Measurements from ENCODE around the gene DNMBP. TPM values are rescaled to one million over a fixed set of nuclear protein-coding genes. Genes with fewer than 3 reads are reported as not detected.
"Not testable (repeated sequence)": the region's sequence is repeated elsewhere in the genome, so short reads cannot be mapped to it uniquely, and the experiment has no call there.

Gene DNMBP
- total RNA-seq, 1 donor from 2014 or later = 63.2 TPM

DNA sequence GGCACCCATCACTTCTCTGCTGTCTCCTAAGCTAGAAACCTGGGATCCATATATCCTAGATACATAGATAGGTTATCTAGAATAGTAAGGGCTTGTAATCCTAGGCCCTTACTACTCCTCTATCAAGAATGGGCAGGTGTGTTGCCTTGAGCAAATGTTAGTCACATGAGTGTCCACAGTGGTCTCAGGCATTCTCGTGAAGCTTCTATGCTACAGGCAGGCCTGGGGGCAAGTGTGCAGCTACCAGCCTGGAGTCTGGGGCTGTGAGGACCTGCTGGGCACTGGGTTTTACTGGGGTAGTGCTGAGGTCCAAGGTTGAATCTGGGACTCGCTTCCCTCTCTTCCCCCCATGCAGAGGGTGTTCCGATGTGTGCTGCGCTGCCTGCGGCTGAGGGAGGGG, 135.9 kb downstream of the DNMBP start:
- DNase-seq (ENCODE audit: extremely low read depth, low read depth, low spot score) = no peak

DNA sequence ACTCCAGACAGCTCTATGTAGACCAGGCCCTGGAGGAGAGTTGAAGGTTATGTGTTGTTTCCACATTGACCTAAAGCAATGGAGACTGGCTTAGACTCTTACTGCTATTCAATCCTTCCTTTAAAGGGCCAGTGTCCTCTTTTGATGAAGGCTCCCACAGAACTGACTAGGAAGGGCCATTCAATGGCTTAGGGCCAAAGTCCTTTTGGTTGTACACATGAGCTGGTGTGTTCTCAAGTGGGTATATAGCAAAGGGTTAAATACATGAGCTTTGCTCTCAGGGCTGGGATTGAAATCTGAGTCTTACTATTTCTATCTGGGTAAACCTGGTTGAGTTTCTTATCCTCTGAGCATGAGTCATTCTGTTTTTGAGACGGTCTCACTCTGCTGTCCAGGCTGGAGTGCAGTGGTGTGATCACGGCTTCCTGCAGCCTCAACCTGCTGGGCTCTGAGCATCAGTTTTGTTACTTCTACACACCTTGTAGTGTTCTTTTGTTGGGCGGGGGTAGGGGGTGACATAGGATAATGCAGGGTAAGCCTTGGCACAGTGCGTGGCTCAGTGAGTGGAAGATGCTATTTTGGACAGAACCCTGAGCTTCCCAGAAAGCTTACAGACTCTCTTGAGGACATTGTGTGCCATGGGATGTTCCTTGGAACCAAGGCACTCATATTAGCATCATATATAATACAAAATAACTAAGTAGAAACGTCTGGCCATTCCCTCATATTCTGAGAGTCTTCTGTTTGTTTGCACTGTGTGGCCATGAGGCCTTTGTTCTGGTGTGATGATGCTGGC, 137.2 kb downstream of the DNMBP start:
- no peak for DNase-seq (ENCODE audit: extremely low read depth, low read depth, low spot score)

DNA sequence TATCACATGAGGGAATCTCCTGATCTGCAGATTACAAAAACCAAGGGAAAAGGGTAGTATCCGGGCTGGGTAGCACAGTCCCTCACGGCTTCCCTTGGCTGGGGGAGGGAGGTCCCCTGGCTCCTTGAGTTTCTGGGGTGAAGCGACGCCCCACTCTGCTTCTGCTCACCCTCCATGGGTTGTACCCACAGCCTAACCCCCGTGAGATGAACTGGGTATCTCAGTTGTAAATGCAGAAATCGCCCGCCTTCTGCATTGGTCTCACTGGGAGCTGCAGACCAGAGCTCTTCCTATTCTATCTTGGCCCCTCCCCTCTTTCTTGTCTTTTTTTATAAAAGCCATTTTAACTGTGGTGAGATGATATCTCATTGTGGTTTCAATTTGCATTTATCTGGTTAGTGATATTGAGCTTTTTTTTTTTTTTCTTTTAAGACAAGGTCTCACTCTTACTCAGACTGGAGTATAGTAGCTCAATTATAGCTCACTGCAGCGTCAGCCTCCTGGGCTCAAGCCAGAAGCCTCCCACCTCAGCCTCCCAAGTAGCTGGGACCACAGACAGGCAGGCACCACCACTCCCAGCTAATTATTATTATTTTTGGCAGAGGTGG, 139.5 kb downstream of the DNMBP start:
- no peak for DNase-seq (ENCODE audit: extremely low read depth, low read depth, low spot score)

DNA sequence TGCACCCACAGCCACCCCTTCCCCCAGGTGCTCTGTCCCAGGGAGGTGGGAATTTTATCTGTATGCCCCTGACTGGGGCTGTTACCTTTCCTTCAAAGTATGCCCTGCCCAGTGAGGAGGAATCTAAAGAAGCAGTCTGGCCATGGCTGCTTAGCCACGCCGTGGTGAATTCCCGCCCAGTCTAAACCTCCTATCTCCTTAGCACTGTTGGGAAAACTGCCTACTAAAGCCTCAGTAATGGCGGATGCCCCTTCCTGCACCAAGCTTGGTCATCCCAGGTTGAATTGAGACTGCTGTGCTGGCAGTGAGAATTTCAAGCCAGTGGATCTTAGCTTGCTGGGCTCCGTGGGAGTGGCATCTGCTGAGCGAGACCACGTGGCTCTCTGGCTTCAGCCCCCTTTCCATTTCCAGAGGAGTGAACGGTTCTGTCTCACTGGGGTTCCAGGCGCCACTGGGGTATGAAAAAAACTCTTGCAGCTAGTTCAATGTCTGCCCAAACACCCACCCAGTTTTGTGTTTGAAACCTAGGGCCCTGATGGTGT, 140.1 kb downstream of the DNMBP start:
- no peak for DNase-seq (ENCODE audit: extremely low read depth, low read depth, low spot score)

DNA sequence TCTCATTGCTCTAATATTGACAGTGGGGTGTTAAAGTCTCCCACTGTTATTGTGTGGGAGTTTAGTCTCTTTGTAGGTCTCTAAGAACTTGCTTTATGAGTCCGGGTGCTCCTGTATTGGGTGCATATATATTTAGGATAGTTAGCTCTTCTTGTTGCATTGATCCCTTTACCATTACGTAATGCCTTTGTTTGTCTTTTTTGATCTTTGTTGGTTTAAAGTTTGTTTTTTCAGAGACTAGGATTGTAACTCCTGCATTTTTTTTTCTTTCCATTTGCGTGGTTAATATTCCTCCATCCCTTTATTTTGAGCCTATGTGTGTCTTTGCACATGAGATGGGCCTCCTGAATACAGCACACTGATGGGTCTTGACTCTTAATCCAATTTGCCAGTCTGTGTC, 142.5 kb downstream of the DNMBP start:
- not testable (repeated sequence) for DNase-seq (ENCODE audit: extremely low read depth, low read depth, low spot score)

DNA sequence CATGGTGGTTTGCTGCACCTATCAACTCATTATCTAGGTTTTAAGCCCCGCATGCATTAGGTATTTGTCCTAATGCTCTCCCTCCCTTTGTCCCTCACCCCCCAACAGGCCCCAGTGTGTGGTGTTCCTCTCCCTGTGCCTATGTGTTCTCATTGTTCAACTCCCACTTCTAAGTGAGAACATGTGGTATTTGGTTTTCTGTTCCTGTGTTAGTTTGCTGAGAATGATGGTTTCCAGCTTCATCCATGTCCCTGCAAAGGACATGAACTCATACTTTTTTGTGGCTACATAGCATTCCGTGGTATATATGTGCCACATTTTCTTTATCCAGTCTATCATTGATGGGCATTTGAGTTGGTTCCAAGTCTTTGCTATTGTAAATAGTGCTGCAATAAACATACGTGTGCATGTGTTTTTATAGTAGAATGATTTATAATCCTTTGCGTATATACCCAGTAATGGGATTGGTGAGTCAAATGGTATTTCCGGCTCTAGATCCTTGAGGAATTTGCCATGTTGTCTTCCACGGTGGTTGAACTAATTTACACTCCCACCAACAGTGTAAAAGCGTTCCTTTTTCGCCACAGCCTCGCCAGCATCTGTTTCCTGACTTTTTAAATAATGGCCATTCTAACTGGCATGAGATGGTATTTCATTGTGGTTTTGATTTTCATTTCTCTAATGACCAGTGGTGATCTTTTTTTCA, 146.1 kb downstream of the DNMBP start:
- peak; percentile 76 for DNase-seq (ENCODE audit: extremely low read depth, low read depth, low spot score)

DNA sequence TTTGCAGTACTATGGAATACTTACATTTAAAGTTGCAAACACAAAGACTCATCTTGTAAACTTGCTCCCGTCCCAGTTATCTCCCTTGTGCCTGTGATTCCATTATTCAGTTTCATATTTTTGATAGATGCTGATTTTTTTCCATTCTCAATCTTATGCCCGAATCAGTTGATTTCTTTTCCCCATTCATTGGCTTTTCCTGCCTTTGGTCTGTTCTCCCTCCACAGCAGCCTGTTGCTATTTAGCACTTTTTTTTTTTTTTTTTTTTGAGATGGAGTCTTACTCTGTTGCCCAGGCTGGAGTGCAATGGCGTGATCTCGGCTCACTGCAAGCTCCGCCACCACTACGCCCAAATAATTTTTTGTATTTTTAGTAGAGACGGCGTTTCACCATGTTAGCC, 149.3 kb downstream of the DNMBP start:
- no peak for DNase-seq (ENCODE audit: extremely low read depth, low read depth, low spot score)

DNA sequence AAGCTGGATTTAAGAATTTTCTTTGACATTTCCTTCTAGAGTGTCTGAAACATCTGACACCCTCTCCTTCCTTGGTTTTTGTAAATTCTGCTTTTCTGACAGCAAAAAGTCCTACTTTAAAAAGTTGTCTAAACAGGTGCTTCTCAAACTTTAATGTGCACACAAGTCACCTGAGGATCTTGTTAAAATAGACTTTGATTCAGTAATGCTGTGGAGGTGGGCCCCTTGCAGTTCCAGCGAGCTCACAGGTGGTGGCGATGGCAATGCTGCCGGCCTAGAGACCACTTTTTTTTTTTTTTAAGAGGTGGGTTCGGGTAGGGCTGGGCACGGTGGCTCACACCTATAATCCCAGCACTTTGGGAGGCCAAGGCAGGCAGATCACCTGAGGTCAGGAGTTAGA, 150.2 kb downstream of the DNMBP start:
- no peak for DNase-seq (ENCODE audit: extremely low read depth, low read depth, low spot score)

DNA sequence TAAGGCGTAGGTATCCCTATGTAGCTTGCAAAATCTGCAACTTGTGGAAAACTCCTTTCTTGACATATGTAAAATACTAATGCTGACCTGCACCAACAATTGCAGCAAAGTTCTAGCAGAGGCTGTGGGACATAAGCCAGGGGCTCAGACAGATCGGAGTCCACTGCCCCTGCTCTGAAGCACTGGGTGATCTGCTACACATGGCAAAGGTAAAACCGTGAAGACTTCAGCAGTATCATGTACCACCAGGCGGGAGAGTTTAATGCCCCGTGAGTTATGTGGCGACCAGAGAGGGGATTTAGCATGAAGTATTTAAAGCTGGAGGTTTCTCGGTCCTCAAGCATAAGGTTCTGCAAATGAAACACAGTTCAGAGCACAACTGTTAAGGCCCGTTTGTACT, 150.9 kb downstream of the DNMBP start:
- no peak for DNase-seq (ENCODE audit: extremely low read depth, low read depth, low spot score)

DNA sequence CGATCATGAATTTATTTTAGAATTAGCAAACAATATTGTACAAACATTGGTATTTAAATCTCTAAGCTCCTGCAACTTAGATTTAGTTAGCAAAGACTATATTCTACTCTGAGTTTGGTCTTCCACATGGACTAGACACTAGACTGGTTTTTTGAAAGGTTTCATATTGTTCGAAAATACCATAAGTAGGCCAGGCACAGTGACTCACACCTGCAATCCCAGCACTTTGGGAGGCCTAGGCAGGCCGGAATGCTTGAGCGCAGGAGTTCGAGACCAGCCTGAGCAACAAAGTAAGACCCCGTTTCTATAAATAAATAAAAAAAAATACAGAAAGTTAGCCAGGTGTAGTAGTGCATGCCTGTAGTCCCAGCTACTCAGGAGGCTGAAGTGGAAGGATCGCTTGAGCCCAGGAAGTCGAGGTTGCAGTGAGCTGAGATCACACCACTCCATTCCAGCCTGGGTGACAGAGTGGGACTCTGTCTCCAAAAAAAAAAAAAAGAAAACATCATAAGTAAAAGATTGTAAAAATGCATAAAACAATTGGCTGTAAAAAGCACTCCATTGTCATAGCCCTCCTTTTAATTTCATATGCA, 154.2 kb downstream of the DNMBP start:
- no peak for DNase-seq (ENCODE audit: extremely low read depth, low read depth, low spot score)

DNA sequence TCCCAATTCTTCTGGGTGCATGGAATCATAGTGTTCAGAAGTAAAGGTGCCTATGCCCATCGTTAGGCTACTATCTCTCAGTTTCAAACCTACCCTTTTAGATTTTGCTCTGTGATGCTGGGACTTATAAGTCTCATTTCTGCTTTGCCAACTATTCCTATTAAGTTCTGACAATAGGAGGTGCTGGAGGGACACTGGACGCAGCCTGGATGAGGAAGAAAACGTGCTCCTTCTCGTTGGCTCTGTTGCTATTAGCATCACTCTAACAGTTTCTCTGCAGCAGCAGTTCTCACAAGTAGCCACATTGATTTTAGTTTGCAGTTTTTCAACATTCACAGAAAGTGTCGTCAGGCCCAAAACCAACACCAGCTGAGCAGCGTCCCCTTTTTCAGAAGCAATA, 154.9 kb downstream of the DNMBP start:
- DNase-seq (ENCODE audit: extremely low read depth, low read depth, low spot score) = peak; percentile 50

DNA sequence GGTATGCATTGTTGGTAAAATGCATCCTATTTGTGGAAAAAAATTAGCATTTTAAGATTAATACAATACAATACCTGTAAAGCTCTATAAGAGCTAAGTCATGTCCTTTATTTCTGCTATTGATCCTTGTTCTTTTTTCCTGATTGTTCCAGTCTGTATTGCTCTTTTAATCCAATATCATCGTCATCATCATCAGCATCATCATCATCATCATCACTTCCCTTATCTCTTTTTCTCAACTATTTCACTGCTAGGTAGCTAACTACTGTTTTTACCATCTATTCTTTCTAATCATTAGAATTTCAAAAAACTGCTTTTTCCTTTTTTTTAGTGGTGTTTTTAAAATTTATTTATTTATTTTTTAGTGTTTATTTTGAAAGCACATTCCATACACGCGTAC, 156.1 kb downstream of the DNMBP start:
- no peak for DNase-seq (ENCODE audit: extremely low read depth, low read depth, low spot score)

DNA sequence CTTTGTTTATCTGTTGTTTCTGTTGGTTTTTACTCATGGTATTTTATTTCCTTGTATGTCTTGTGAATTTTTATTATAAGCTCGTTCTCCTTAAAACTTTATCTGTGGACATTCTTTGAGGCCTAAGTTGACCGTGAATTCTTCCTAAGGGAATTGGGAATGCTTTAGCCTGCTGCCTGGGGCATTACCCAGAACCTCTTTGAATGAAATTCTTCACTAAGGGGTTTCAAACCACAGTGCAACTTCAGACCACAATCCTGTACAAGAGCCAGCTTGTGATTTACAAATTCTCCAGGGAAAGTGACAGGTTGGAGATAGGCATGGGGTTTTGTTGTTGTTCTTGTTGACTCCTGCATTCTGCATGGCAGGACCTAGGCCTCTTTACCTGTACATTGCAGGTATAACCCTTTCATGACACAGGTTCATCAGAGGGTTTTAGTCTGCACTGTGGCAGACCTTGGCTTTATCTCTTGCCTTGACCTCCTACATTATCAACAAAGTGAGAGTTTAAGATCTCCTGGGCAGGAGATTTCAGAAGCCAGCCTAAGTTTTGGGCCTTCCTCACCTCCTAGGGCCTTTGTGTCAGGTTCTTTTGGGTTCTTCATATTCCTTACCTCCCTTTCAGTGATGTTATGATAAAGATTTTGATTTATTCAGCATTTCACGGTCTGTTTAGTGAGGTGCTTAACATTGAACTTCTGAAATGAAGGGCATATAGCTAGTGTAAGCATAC, 157.1 kb downstream of the DNMBP start:
- no peak for DNase-seq (ENCODE audit: extremely low read depth, low read depth, low spot score)

DNA sequence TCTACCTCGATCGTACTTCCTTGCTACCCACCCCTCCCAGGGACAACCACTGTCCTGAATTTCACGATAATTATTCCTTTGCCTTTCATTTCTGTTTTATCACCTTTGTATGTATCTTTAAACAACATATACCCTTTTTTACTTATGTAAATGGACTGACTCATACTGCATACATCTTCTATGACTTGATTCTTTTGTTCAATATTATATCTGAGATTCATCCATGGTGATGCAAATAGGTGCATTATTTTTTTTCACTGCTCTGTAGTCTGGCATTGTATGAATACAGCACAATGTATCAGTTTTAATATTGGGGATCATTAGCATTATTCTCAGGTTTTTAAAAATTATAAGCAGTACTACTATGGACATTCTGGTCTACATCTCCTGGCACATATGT, 157.9 kb downstream of the DNMBP start:
- no peak for DNase-seq (ENCODE audit: extremely low read depth, low read depth, low spot score)

DNA sequence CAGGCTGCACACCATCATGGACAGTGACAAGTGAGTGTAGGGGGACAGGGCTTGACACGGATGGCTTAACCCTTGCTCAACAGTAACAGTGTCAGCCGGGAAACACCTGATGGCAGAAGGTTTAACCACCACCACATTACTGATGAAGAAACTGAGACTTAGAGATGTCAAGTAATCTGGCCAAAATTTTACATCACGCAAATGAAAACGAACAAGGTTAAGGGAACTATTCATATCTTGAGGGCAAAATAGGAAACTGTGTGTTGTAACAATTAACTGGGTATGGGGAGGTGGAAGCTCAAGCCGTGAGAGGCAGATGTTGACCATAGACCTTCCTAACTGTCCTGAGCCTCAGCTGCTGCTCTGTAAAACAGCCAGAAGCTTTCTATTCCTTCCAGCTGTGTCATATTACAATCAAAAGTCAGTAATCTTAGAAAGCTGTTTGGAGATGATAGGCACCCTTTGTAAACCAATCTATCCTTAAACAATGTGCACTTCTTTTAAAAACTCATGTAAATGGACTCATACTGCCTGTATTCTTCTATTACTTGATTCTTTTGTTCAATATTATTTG, 158.9 kb downstream of the DNMBP start:
- DNase-seq (ENCODE audit: extremely low read depth, low read depth, low spot score) = no peak

DNA sequence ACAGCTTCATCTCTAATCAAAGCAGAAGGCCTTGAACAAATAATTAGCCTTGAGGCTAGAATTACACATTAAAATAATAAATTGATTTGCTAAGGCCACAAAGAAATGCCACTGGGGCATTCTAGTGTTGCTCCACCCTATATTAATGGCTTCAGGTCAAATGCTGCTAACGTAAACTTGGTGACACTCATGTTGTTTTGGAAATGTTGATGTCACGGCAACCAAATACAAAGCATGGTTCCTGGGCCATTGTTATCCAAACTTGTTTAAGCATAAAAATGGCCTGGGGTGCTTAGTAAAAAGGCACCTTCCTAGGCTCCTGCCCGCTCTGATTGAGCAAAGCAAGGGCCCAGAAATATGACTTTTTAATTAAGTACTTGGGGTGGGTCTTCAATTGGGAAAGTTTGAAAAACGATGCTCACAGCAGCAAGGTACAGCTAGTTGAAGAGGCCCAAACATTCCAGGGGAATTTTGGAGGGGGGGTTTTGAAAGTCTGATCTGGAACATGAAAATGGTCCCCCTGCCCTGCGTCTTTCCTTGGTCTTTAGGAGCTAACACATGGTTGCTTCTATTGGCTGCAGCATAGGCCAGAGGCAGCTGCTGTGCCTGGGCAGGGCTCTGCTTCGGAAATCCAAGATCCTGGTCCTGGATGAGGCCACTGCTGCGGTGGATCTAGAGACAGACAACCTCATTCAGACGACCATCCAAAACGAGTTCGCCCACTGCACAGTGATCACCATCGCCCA, 159.6 kb downstream of the DNMBP start:
- no peak for DNase-seq (ENCODE audit: extremely low read depth, low read depth, low spot score)

DNA sequence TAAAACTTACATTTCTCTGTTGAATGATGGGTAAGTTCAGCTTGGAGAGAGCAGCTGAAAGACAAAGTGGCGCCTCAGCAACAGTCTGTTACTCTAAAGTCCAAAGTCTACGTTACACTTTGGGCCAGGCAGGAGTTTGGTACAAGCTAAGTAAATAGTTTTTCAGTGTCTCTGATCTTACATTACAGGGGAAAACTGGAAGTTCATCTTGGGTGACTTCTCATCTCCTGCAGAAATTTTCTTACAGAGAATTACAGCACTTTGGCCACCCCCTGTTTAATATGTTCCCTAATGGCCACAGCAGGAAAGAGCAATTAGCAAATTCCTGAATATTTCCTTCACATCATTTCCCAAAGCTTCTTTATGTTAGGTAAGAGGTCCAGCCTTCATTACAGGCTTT, 160.2 kb downstream of the DNMBP start:
- DNase-seq (ENCODE audit: extremely low read depth, low read depth, low spot score) = no peak

DNA sequence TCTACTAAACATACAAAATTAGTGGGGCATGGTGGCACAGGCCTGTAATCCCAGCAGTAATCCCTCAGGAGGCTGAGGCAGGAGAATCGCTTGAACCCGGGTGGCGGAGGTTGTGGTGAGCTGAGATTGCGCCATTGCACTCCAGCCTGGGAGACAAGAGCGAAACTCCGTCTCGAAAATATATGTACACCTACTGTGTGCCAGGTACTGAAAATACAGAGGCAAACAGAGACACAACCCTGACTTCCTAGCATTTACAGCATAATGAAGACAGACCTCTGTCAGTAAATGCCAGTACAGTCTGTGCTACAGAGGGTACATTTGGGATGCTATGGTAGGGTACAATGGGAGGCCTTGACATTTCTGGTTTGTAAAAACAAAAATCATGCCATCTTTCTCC, 160.7 kb downstream of the DNMBP start:
- DNase-seq (ENCODE audit: extremely low read depth, low read depth, low spot score) = no peak

DNA sequence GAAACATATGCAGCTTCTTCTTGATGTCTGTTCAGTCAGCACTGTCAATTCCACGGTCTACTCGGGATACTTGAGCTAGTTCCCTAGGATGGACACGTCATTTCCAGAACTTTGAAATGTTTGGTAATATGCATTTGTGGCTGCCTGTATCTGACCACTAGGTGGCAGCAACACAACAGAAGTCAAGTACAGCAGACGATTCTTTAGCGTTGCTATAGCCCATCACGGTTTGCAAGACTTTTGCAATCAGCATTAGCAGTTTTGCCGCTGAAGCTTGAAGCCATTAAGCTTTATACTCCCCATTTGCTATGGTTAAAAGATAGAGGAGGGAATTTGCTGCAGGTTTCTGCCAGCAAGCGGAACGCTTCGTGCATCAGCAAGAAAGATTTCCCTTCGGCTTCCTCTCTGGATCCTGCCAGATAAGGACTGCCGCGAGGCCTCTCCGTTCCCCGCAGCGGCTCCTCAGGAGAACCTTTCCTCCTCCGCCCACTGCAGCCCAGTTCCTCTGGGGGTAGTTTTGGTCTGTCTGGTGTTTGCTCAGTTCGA, 163.8 kb downstream of the DNMBP start:
- peak; percentile 96 for DNase-seq (ENCODE audit: extremely low read depth, low read depth, low spot score)

Measured in glomerular endothelial cell (primary cell).